ENCODE data around the gene HSD17B11.
A peak's percentile ranks its signal among the peaks of the same experiment; 100 is the strongest.
"Not testable (repeated sequence)": the region's sequence is repeated elsewhere in the genome, so short reads cannot be mapped to it uniquely, and the experiment has no call there.

HSD17B11 gene

DNA sequence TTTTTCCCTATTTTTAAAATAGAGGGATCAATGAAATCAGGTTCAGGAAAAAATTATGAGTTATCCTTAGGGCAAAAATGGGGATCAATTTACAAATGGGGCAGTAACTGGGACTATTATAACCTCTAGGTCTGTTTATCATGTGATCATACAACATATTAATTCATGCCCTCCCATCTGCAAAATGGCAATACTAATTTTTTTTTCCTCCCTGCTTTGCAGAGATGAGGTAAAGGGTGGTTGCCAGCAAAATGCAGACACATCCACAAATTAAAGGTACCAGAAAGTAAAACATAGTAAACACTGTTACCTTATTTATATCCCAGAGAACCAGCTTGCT lies 467 bp downstream of the HSD17B11 start:
- Histone ChIP-seq H3K9me3 (ENCODE audit: control insufficient read depth, insufficient read depth, low read length) (peaks cover 3% of the 10 kb centered on the region; the same call in 1 of the 2 replicates), H3K4me1 (ENCODE audit: insufficient read depth, low read length) (no peaks in the 10 kb centered on the region), H3K36me3 (ENCODE audit: insufficient read depth, low read length) (no peaks in the 10 kb centered on the region), H3K9ac (ENCODE audit: low read depth, low read length) (peak overlapping the region; percentile 70)

DNA sequence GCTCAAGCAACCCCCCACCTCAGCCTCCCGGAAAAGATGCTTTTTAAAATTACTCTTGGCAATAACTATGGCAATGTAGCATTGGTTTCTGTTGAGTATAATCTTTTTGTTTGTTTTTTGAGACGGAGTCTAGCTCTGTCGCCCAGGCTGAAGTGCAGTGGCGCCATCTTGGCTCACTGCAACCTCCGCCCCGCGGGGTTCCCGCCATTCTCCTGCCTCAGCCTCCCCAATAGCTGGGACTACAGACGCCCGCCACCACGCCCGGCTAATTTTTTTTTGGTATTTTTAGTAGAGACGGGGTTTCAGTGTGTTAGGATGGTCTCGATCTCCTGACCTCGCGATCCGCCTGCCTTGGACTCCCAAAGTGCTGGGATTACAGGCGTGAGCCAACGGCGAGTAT lies 933 bp downstream of the HSD17B11 start:
- not testable (repeated sequence) for H3K36me3 ChIP-seq (ENCODE audit: insufficient read depth, low read length); H3K9me3 ChIP-seq (ENCODE audit: control insufficient read depth, insufficient read depth, low read length); H3K4me1 ChIP-seq (ENCODE audit: insufficient read depth, low read length)
- H3K9ac ChIP-seq (ENCODE audit: low read depth, low read length), result peak overlapping the region; percentile 70; the same call in 1 of the 2 replicates

DNA sequence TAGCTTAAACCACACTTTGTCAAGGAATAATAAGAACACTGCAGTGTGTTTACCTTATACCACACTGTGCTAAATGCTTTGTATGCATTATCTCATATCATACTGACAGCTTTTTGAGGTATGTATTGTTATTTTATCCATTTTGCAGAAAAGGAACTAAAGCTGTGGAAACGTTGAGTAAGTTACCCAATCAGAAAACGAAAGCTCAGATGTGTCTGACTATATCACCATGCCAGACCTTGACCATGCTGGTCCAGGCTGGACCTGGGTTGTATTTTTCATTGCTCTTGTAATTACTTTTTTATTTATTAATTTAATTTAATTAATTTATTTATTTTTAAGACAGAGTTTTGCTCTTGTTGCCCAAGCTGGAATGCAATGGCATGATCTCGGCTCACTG lies 2.1 kb downstream of the HSD17B11 start:
- H3K9ac ChIP-seq (ENCODE audit: low read depth, low read length), result no peak overlapping the region
- H3K9me3 ChIP-seq (ENCODE audit: control insufficient read depth, insufficient read depth, low read length), result peaks cover 3% of the 10 kb centered on the region
- H3K36me3 ChIP-seq (ENCODE audit: insufficient read depth, low read length), result no peaks in the 10 kb centered on the region
- H3K4me1 ChIP-seq (ENCODE audit: insufficient read depth, low read length), result no peaks in the 10 kb centered on the region

DNA sequence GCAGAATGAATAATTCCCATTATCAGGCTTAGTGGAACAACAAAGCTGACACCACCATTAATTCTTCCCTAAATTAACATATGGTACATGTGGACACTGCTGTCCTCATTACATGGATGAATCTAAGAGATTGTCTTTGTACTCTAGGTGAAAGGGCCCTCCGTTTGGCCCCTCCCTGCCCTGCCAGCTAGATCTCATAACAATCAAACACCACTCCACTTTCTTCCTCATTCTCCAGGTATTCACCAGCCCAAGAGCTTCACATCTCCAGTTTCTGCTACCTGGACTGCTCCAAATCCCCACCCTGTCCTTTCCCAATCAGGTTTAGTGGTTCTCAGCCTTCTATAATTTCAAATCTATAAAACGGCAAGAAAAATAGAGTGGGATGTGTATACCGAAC lies 3.8 kb downstream of the HSD17B11 start:
- Histone ChIP-seq H3K36me3 (ENCODE audit: insufficient read depth, low read length) (no peaks in the 10 kb centered on the region), H3K4me1 (ENCODE audit: insufficient read depth, low read length) (no peaks in the 10 kb centered on the region), H3K9ac (ENCODE audit: low read depth, low read length) (no peak overlapping the region), H3K9me3 (ENCODE audit: control insufficient read depth, insufficient read depth, low read length) (peaks cover 3% of the 10 kb centered on the region)

DNA sequence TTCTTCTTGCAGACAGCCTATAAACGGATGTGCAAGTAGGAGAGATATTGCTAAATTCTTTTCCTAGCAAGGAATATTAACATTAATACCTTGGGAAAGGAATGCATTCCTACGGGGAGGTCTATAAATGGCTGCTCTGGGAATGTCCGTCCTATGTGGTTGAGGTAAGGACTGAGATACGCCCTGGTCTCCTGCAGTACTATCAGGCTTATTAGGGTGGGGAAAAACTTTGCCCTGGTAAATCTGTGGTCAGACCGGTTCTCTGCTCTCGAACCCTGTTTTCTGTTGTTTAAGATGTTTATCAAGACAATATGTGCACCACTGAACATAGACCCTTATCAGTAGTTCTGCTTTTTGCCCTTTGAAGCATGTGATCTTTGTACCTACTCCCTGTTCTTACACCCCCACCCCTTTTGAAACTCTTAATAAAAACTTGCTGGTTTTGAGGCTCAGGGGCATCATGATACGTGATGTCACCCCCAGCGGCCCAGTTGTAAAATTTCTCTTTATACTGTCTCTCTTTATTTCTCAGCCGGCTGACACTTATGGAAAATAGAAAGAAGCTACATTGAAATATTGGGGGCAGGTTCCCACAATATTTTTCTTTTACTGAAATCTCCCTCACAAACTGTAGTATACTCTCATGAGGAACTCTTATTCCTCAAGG lies 6.4 kb downstream of the HSD17B11 start:
- H3K9ac ChIP-seq (ENCODE audit: low read depth, low read length); H3K9me3 ChIP-seq (ENCODE audit: control insufficient read depth, insufficient read depth, low read length); H3K4me1 ChIP-seq (ENCODE audit: insufficient read depth, low read length); H3K36me3 ChIP-seq (ENCODE audit: insufficient read depth, low read length): not testable (repeated sequence)

DNA sequence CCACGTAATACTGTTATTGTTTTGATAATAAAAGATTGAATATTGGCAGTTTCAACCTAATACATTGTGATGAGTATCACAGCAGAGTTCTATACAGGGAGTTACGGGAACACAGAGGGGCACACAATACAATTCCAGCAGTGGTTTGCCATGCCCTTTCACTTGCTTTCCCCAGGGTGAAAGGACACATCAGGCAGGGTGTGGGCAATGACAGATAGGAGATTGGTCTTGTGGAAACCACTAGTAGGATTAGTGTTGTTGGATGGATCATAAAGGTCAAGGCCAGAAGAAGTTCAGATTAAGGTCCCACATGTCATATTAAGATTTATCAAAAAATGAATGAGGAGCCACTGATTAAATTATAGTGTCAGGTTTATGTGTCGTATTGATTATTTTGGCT lies 8.1 kb downstream of the HSD17B11 start:
- H3K9ac ChIP-seq (ENCODE audit: low read depth, low read length), result no peak overlapping the region
- H3K9me3 ChIP-seq (ENCODE audit: control insufficient read depth, insufficient read depth, low read length), result no peaks in the 10 kb centered on the region; the same call in none of the 2 replicates
- H3K4me1 ChIP-seq (ENCODE audit: insufficient read depth, low read length), result no peaks in the 10 kb centered on the region
- H3K36me3 ChIP-seq (ENCODE audit: insufficient read depth, low read length), result peaks cover 5% of the 10 kb centered on the region; the same call in 1 of the 2 replicates

DNA sequence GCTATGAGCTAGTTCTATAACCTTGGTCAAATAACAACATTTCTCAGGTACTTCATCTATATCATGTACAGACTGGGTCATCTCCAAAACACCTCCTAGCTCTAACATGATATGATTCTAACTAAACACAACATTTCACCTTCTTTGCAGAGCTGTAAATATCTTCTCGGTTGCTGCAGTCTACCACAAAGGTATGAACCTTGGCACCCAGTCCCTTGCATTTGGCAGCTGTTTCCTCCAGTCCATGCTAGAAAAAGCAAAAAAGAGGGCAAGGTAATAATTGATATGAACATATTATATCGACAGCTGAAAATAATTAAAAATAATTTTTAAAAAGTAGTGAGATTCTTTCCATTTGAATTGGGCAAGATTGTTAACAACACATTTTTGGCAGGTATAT lies 8.9 kb downstream of the HSD17B11 start:
- Histone ChIP-seq H3K9me3 (ENCODE audit: control insufficient read depth, insufficient read depth, low read length) (no peaks in the 10 kb centered on the region; the same call in 1 of the 2 replicates), H3K36me3 (ENCODE audit: insufficient read depth, low read length) (peaks cover 5% of the 10 kb centered on the region; the same call in 1 of the 2 replicates)

DNA sequence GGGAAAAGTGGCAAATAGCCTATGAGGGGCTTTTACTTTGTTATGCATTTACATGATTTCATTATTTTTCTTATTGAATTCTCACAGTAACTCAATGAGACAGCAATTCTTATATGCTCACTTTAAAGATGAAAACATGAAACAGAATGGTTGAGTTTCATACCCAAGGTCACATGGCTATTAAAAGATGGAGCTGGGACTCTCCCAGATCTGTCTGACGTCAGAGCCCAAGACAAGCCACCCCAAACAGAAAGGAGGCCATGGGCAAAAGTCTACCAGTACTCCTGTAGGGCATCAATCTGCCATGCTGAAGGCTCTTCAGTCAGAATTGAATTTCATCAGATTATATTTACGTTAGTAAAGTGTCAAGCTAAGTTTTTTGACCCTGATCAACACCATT lies 13.2 kb downstream of the HSD17B11 start:
- H3K36me3 ChIP-seq (ENCODE audit: insufficient read depth, low read length), result peaks cover 5% of the 10 kb centered on the region; the same call in 1 of the 2 replicates
- no peak overlapping the region for H3K9ac ChIP-seq (ENCODE audit: low read depth, low read length)
- no peaks in the 10 kb centered on the region for H3K4me1 ChIP-seq (ENCODE audit: insufficient read depth, low read length)
- H3K9me3 ChIP-seq (ENCODE audit: control insufficient read depth, insufficient read depth, low read length), result no peaks in the 10 kb centered on the region

More for the DNA sequence above, 8.9 kb downstream of the HSD17B11 start:
- Histone ChIP-seq H3K9ac (ENCODE audit: low read depth, low read length) (no peak overlapping the region), H3K4me1 (ENCODE audit: insufficient read depth, low read length) (no peaks in the 10 kb centered on the region)

DNA sequence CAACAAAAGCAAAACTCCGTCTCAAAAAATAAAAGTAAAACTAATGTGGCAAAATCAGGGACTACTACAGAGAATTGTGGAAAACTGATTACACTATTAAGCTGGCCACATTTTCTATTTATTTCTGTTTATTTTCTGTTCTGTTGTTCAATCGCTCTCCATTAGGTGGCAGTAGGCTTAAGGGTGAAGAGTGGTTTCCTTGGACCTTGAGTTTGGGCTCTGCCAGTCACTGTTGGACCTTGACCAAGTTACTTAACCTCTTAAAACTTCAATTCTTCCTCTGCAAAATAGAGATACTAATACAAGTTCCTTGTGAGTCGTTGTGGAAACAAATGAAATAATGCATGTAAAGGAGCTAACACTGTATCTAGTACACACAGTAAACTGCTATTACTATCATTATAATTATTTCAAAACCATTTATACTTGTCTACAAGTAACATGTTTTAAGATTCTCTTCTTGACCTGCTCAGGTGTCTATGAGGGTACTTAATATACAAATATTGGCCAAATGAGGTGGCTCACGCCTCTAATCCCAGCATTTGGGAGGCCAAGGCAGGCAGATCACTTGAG lies 15.2 kb downstream of the HSD17B11 start:
- no peaks in the 10 kb centered on the region for H3K4me1 ChIP-seq (ENCODE audit: insufficient read depth, low read length)
- peaks cover 4% of the 10 kb centered on the region; the same call in 1 of the 2 replicates for H3K36me3 ChIP-seq (ENCODE audit: insufficient read depth, low read length)
- no peaks in the 10 kb centered on the region for H3K9me3 ChIP-seq (ENCODE audit: control insufficient read depth, insufficient read depth, low read length)
- H3K9ac ChIP-seq (ENCODE audit: low read depth, low read length), result no peak overlapping the region

DNA sequence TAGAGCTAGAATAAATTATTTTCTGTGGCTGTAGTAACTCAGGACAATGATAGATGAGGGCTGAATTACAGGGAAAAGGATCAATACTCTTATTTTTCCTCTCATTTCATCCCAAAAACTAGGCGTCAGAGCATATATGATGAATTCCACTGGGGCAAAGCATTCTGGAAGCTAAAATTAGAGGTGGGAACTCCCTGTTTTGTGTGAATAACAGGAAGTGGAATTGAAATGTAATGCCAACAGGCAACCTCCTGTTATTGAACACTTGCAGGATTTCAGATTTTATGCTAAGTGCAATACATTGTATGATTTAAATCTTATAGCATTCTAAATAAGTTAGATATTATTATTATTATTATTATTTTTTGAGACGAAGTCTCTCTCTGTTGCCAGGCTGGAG lies 20.9 kb downstream of the HSD17B11 start:
- Histone ChIP-seq H3K36me3 (ENCODE audit: insufficient read depth, low read length) (peaks cover 7% of the 10 kb centered on the region; the same call in 1 of the 2 replicates), H3K4me1 (ENCODE audit: insufficient read depth, low read length) (no peaks in the 10 kb centered on the region), H3K9me3 (ENCODE audit: control insufficient read depth, insufficient read depth, low read length) (peaks cover 3% of the 10 kb centered on the region; the same call in 1 of the 2 replicates), H3K9ac (ENCODE audit: low read depth, low read length) (no peak overlapping the region)

DNA sequence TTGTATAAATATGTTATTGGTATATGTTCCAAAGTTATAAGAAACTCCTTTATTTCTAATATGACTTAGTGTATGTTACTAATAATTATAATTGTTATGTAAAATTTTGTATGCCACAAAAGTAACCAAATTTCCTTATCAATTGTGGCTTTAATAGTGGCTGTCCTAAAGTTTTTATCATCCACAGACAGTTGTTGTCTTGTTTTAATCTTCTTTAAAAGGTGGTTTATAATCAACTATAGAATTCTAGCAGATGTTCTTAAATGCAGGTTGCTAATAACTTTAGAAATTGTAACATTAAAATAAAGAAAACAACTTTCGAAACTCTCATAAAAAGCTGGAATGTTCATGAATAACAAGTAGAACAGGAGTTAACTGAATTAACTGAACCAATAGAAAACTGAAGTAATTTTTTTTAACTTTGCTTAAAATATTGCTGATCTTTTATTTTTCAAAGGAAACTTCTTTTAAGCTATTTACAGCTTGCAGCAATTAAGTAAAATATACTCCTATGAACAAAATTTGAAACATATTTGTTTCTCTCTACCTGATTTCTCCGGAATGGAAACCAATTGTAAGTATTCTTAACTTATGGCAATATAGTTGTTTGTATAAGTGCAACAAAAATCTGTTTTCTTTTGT lies 24.3 kb downstream of the HSD17B11 start:
- peaks cover 10% of the 10 kb centered on the region for H3K36me3 ChIP-seq (ENCODE audit: insufficient read depth, low read length)
- peaks cover 3% of the 10 kb centered on the region; the same call in 1 of the 2 replicates for H3K9me3 ChIP-seq (ENCODE audit: control insufficient read depth, insufficient read depth, low read length)
- H3K4me1 ChIP-seq (ENCODE audit: insufficient read depth, low read length), result peaks cover 5% of the 10 kb centered on the region; the same call in 1 of the 2 replicates
- no peak overlapping the region for H3K9ac ChIP-seq (ENCODE audit: low read depth, low read length)

DNA sequence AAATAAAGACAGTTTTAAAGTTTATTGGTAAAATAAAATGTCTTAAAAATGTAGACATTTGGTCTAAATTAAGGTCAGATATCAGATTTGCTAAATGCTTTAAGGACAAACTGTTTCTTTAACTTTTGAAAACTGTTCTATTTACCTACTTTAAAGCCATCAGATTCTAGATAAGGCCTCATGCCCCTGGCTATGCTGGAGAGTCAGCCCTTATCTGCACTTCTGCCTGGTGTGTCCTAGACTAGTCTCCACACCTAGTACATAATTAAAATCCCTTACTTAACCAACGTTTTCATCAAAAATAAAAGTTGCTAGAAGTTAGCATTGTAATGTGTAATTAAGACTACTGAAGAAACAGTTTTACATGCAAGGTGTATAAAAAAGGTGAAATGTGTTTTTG lies 25.6 kb downstream of the HSD17B11 start:
- Histone ChIP-seq H3K36me3 (ENCODE audit: insufficient read depth, low read length) (peaks cover 7% of the 10 kb centered on the region; the same call in 1 of the 2 replicates), H3K9ac (ENCODE audit: low read depth, low read length) (no peak overlapping the region), H3K4me1 (ENCODE audit: insufficient read depth, low read length) (peaks cover 5% of the 10 kb centered on the region; the same call in 1 of the 2 replicates), H3K9me3 (ENCODE audit: control insufficient read depth, insufficient read depth, low read length) (peaks cover 3% of the 10 kb centered on the region; the same call in 1 of the 2 replicates)

DNA sequence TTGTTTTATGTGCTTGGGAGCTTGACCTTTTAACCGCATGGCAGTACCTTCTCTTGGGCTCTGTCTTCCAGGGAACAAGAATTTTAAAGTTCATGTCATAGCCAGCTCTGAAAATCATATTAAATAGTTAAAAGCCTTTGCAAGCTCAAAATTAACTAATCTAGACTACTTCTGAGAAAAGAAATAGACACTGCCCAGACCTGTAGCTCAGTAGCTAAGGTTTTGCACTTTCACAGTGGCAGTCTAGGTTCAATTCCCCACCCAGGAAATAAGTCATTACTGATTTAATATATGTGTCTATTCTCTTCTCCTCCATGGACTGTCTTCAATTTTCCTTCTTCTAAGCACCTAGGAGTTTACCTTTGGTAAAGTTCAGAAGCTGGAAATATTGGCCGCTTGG lies 27.4 kb downstream of the HSD17B11 start:
- H3K36me3 ChIP-seq (ENCODE audit: insufficient read depth, low read length), result peaks cover 7% of the 10 kb centered on the region; the same call in 1 of the 2 replicates

DNA sequence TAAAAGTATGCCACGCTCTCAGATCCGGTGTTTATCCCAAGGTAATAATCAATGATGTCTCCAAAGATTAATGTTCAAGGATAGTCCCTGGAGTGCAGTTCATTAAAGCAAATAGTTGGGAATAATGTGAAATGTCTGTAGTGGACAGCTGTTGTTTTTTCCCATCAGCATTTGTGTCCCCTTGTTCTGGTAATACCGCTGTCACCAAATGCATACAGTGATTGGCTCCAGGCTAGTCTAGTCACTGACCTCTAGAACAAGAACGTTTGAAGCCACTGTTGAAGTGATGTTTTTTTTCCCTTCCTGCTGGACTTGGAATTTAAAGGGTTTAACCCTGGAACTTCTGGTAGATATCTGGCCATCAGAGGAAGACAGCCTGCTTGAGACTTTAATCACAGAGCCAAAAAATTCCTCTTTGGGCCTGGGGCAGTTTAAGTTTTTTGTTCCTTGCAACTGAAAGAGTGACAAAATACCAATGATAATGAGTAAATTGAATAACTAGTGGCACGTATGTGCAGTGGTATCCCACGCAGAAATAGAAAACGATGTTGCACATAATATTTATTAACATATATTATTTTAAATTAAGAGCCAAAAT lies 30.6 kb downstream of the HSD17B11 start:
- Histone ChIP-seq H3K9ac (ENCODE audit: low read depth, low read length) (no peak overlapping the region), H3K36me3 (ENCODE audit: insufficient read depth, low read length) (peaks cover 4% of the 10 kb centered on the region; the same call in 1 of the 2 replicates), H3K9me3 (ENCODE audit: control insufficient read depth, insufficient read depth, low read length) (no peaks in the 10 kb centered on the region), H3K4me1 (ENCODE audit: insufficient read depth, low read length) (peaks cover 12% of the 10 kb centered on the region; the same call in 1 of the 2 replicates)

More for the DNA sequence above, 27.4 kb downstream of the HSD17B11 start:
- Histone ChIP-seq H3K9me3 (ENCODE audit: control insufficient read depth, insufficient read depth, low read length) (peaks cover 3% of the 10 kb centered on the region; the same call in 1 of the 2 replicates), H3K9ac (ENCODE audit: low read depth, low read length) (no peak overlapping the region), H3K4me1 (ENCODE audit: insufficient read depth, low read length) (peaks cover 5% of the 10 kb centered on the region; the same call in 1 of the 2 replicates)
